ENCODE measurements around the gene BDP1.
A peak's percentile ranks its signal among the peaks of the same experiment; 100 is the strongest.
"Not testable (repeated sequence)": the region's sequence is repeated elsewhere in the genome, so short reads cannot be mapped to it uniquely, and the experiment has no call there.

BDP1 gene, protein sequence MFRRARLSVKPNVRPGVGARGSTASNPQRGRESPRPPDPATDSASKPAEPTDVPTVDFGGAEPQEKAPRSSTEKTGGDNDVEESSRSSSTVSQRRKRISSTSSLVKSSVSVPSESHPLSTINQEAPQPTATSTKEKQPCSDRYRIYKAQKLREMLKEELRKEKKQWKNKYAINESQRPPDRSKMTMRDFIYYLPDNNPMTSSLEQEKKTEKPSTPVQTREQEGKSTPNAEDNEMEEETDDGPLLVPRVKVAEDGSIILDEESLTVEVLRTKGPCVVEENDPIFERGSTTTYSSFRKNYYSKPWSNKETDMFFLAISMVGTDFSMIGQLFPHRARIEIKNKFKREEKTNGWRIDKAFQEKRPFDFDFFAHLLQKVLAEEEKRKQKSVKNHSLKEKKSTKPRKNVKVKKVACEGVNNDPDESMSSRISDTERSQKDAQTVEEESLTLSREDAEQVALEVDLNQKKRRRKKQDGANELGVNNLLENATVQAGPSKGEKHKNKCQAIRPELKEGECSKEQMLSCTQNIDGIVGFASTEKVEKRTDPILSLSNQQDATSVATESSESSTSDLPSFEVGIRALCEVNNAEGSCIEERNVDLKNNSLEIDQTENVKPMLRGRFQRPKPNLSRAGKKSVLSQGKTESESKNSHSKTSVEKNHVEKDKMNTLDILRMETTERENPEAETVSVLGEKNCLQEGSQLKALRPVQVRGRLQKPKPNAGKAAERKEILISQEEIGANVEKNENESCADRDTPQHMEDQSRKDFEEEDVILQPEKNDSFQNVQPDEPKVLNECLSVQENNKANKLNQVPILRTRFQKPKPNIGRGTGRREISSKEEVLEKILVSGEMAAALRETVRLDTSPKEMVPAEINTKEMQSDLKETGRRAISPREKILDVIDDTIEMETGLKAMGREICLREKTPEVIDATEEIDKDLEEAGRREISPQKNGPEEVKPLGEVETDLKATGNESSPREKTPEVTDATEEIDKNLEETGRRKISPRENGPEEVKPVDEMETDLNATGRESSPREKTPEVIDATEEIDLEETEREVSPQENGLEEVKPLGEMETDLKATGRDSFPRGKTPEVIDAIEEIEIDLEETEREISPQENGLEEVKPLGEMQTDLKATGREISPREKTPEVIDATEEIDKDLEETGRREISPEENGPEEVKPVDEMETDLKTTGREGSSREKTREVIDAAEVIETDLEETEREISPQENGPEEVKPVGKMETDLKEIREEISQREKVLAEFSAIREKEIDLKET (N-terminal part only)

DNA sequence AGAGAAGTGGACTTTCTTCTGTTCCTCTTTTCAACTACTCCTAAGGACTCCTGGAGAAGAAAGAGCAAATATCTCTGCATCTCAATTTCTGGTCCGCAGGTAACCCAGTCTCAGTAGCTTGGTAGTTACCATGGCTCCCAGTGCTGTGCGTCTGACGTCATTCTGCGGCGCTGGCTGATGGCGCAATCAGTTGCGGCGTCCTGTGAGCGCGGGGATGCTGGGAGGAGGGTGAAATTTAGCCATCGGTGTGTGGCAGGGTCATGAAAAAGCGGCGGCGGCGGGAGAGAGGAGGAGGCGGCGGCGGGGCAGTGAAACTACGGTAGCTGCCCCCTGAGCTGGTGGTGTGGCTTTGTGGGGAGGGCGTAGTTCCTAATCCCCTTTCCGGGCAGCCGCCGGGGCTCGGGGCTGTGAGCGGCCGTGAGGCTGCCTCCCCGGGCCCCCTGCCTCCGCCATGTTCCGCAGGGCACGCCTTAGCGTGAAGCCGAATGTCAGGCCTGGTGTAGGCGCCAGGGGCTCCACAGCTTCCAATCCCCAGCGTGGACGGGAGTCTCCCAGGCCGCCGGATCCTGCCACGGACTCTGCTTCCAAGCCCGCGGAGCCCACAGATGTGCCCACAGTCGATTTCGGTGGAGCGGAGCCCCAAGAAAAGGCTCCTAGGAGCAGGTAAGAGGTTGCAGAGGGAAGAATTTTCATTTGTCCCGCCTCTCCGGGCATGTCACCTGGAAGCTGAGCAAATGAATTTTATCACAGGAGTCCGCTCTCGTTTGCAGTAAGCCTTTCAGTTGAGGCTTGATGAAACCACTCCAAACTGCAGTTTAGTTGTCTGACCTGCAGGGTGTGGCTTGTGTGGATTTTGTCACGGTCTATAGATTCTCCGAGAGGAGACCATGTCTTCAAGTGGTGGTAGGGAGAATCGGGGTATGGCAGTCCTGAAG is at the start of gene BDP1:
Gene BDP1 (plus strand): TSS at position 225 of the 935 bp plus-strand sequence. CDS start 227 bp downstream, at position 452.
- DNase-seq (ENCODE audit: low spot score): peak; percentile 94

GRCh38 chr5:71410088-71410487 is 45.4 kb upstream of the BDP1 start:
- not testable (repeated sequence) for DNase-seq (ENCODE audit: low spot score)

DNA sequence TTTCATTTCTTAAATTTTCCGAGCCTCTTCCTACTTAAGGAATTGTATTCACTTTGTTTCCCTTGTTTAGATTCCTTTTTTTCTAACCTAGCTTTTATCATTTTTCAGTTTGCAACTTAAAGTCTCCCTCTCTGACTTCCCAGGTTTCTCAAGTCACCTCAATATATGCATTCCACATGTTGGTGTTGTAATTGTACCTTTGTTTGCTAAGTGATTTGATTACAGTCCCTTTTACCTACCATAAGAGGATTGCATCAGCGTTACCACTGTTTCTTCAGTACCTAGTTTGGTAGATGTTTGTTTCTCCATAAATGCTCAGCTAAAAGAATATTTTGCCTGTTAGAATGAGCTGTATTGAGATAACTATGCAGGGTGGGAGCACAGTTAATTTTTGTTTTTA is 39.8 kb upstream of the BDP1 start:
- not testable (repeated sequence) for DNase-seq (ENCODE audit: low spot score)

- not testable (repeated sequence) for DNase-seq (ENCODE audit: low spot score)
These were observed 37.4 kb upstream of the BDP1 start for GRCh38 chr5:71418026-71418425.

DNA sequence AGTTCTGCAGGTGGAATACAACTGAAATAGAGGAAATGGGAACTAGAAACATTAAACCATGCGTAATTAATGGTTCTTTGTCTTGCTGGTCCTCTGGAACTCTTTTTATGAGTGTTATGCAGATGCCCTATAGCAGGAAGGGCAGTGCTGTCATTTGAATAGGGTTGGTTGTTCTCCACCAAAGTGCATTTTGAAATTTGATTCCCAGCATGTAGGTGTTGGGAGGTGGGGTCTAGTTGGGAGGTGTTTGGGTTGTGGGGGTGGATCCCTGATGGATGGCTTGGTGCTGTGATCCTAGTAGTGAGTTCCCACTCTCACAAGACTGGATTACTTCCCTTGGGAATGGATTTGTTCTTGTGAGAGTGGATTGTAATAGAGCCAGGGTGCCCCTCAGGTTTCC is 34.2 kb upstream of the BDP1 start:
- DNase-seq (ENCODE audit: low spot score): not testable (repeated sequence)

DNA sequence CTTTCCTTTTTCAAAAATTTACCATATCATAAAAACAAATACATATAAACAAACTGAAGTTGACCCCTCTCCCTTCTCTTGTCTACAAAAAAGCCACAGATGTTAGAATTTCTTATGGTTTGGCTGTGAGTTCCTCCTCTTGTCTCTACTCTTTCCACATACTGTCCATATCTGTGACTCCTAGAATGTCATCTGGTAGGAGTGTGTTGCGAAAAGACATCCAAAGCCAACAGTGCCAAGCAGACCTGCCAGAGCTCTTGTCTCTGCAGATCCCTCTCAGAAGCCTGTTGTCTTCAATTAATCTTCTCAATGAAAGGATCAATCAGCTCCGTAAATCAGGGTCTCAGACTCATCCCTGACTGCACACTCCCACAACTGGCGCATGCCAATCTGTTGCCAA is 31.6 kb upstream of the BDP1 start:
- DNase-seq (ENCODE audit: low spot score): not testable (repeated sequence)

DNA sequence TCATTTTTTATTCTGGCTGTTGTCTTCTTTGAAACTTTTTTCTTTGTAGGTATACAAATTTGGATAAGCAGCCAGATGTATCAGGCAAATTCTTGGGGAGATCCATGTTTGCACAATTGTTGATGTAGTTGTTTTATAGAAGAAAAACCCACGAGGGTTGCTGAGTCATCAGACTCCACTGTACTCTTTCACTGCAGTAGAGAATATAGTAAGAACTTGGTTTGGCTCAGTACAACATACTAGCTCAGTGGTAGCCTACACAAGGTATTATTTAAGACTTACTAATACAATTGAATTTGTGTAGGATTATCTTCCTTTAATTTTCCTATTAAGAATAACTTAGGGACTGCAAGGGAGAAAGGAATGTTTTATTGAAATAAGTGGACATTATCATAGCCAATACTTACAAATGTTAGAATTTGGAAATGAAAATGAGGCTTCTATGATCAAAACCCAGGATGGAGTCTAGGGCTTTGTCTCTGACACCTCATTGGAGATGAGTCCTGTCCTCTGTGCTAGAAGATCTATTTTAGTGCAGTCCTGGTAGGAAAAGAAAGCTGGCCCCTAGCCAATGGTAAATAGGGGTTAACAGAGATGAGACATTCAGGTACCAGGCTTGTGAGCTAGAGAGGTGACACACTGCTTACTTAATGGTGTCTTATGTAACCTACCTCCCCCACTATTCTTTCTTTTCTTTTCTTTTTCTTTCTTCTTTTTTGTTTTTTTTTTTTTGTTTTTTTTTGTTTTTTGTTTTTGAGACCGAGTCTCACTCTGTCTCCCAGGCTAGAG is 28.6 kb upstream of the BDP1 start:
- DNase-seq (ENCODE audit: low spot score): not testable (repeated sequence)

- DNase-seq (ENCODE audit: low spot score): not testable (repeated sequence)
These were observed 23.0 kb upstream of the BDP1 start for GRCh38 chr5:71432410-71432809.

- not testable (repeated sequence) for DNase-seq (ENCODE audit: low spot score)
These were observed 20.6 kb upstream of the BDP1 start for GRCh38 chr5:71434825-71435224.

GRCh38 chr5:71441564-71441963 is 13.9 kb upstream of the BDP1 start:
- not testable (repeated sequence) for DNase-seq (ENCODE audit: low spot score)

DNA sequence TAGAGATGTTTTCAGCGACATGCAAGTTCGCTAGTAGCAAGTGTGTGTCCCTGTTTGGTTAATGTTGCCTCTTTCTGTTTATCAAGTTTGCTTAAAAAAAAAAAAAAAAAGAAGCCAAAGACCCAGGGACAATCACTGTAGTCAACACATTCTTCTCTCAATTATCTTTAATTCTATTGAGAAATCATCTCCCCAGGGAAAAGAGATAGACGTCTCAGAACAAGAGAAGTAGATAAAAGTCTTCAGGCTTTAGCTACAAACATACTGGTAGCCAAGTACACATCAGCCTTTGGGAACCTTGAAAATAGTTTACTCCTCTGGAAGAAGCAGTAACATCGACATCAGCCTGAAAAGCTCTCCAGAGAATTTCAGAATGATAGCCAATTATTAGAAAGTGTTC is 11.6 kb upstream of the BDP1 start:
- not testable (repeated sequence) for DNase-seq (ENCODE audit: low spot score)

GRCh38 chr5:71445015-71445414 is 10.4 kb upstream of the BDP1 start:
- not testable (repeated sequence) for DNase-seq (ENCODE audit: low spot score)

DNA sequence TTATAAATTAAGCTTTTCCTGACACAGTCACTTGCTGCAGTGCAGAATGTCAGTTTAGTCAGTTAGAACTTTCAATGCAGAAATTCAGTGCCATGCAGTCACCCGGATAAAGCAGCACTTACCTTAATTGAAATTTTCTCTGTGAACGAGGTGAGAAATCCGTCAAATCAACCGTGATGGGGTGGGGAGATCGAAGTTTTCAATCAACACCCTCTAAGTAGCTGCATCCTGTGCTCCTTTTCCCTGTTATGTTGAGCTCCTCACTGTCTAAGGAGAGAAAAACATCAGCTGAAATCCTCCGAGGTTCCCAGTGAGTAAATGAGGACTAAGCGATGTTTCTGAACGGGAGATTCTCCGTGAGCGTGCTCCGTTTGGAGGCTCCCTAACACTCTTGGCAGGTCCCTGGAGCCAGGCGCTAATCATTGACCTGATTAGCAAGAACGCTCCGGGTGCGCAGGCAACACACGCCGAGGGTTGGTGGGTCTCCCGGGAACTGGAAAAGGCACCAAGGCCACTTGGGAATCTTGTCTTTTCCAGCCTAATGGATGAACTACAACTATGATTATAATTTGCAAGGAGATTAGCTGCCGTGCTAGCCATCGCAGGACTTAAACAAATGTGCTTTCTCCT is 9.8 kb upstream of the BDP1 start:
- DNase-seq (ENCODE audit: low spot score): not testable (repeated sequence)

DNA sequence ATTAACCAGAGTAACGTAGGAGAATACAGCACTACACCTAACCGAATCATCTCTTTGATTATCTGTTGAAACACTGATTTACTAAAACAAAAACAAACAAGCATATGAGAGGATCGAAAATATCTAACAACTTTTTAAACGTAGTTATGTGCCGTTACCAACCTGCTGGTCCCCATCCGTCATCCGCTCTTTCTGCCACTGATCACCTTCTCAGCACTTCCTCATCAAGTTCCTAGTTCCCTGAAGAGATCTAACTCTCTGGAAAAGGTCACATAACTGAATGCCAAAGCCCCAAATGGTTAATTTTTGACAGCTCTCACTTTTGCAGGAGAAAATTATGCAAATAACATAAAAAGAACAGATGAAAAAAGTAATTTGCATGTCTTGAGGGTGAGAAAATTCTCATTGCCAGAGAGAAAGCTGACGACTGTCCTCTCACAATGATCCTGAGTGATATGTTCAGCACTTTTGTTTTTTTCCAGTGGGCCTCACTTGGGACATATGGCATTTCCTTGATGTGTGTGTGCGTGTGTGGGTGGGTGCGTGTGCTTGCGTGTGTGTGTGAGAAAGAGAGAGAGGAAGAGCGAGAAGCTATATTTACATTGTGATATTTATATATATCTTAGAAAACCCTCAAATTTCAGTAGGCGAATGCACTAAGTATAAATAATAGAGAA is 8.8 kb upstream of the BDP1 start:
- DNase-seq (ENCODE audit: low spot score): not testable (repeated sequence)

- DNase-seq (ENCODE audit: low spot score): peak; percentile 54
These were observed 8.1 kb upstream of the BDP1 start for GRCh38 chr5:71447218-71447808.

DNA sequence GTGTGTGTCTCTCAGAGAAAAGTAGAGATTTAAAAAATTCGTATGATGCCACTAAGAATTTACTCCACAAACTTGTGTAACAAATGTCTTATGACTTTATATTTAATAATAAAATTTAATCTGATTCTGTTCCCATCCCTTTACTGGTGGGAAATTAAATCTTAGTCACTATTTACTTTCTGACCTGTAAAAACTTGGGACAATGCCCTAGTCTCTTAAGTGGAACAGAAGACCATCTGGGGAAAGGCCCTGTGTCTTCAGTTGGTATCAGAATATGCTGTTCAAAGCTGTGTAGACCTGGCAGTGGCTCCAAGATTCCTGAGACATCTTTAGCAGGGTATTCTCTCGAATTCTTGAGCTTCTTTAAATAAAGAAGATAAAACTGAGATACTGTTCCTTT is 2.6 kb upstream of the BDP1 start:
- DNase-seq (ENCODE audit: low spot score): no peak

DNA sequence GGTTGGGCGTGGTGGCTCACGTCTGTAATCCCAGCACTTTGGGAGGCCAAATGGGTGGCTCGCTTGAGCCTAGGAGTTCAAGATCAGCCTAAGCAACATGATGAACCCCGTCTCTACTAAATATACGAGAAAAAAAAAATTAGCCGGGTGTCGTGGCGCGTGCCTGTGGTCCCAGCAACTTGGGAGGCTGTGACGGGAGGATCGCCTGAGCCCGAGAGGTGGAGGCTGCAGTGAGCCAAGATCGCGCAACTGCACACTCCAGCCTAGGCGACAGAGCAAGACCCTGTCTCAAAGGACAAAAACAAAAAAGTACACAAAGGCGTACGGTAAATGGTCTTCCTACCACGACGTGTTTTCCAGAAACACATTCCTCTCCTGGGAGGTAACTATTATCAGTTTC is 538 bp upstream of the BDP1 start:
- DNase-seq (ENCODE audit: low spot score): no peak

- DNase-seq (ENCODE audit: low spot score): no peak
These were observed 902 bp downstream of the BDP1 start for GRCh38 chr5:71456362-71456743.

DNA sequence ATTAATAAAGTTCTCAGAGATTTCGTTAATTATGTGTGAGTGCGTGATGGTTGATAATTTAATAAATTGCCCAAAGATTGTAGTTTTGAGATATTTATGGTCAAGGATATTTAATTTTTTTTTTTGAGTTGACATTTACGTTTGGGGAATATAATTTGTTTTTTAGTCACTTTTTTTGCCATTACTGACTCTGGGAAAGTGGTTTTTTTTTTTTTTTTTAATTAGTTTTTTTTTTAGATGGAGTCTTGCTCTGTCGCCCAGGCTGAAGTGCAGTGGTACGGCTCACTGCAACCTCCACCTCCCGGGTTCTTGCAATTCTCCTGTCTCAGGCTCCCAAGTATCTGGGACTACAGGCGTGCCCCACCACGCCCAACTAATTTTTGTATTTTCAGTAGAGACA is 1.7 kb downstream of the BDP1 start:
- no peak for DNase-seq (ENCODE audit: low spot score)
